Liver (tissue), 3 donors: Measurements from ENCODE around the gene STK39.
"Not testable (repeated sequence)": the region's sequence is repeated elsewhere in the genome, so short reads cannot be mapped to it uniquely, and the experiment has no call there.

ENCODE experiments used
- ATF3 ChIP-seq: IDR thresholded peaks from 2 replicates; pipeline ENCODE4 v1.6.1; 2016; ENCODE audit warnings: antibody characterized with exemption
- CTCF ChIP-seq: fragments of 150-350 bp; IDR thresholded peaks from 2 replicates; pipeline ENCODE4 v1.5.1; 2017; ENCODE audit warnings: improper control_type of control experiment, low read depth, low read length; ENCODE audit not compliant: missing input control
- GABPA ChIP-seq, 2 donors: IDR thresholded peaks in 1 of 2; conservative IDR thresholded peaks in 1 of 2; 2 replicates each; pipeline ENCODE4 v1.6.1; 2016; ENCODE audit warnings: antibody characterized with exemption in 2 of 2, mild to moderate bottlenecking in 1 of 2, moderate library complexity in 1 of 2
- JUND ChIP-seq, 2 donors: IDR thresholded peaks; 2 replicates each; pipeline ENCODE4 v1.6.1; 2016; ENCODE audit warnings: antibody characterized with exemption in 2 of 2
- donor health status: healthy.
- donor health status: healthy.

- not testable (repeated sequence) for TF ChIP-seq ATF3; CTCF; JUND (IDR thresholded peaks at IDR 0.05); GABPA (IDR thresholded peaks at IDR 0.05 in 1 of 2, conservative IDR thresholded peaks at IDR 0.05 in 1 of 2)
These were observed 125.2 kb downstream of the STK39 start for GRCh38 chr2:168122210-168122609.
